NCI-H2171 (cell line): ENCODE measurements around the gene COTL1.

Source experiments
- DNase-seq: peaks from one replicate; lab custom pipeline; 2025; lab: John Stamatoyannopoulos, UW

The COTL1 gene

DNA sequence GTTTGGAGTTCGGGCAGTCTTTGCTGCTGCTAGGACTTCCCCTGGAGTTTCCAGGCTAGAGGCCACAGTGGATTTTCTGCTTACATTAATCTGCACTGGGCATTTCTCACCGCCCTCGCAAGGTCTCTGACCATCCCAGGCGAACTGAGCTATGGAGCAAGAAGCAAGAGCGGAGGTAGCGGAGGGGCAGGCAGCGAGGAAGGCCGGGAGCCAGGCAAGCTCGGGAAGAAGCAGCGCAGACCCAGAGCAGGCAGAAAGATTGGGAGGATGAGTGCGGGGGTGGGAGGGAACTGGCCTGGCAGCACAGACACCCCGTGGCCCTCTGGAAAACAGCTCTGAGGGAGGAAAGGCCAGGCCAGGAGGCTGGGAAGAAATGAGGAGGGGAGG, 3.8 kb downstream of the COTL1 start:
- DNase-seq: no peak

DNA sequence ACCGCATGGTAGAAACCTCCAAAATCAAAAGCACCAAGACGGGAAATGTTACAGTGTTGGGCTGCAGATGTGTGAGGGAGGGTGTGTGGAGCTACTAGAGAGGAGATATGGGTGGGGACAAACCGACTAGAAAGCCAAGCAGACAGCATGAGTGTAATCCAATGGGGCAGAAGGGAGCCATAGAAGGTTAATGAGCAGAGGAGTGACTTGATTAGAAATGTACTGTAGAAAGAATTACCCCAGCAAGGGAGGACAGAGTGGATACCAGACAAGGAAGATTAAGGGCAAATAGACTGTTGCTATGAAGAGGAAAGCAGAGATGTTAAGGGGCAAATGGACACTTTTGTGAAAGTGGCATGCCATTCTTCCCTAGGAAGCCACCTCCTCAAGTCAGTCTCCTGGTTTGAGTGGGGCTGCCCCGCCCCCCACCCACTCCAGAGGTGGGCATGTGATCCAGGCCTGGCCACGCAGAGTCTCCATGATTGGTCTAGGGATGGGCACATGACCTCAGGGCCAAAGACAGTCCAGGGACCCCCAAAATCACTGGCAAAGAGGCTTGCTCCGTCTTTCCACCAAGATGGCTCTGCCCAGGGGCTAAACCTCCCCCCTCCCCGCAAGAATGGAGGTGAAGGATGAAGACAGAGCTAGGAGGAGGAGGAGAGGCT, 4.3 kb downstream of the COTL1 start:
- DNase-seq: no peak

DNA sequence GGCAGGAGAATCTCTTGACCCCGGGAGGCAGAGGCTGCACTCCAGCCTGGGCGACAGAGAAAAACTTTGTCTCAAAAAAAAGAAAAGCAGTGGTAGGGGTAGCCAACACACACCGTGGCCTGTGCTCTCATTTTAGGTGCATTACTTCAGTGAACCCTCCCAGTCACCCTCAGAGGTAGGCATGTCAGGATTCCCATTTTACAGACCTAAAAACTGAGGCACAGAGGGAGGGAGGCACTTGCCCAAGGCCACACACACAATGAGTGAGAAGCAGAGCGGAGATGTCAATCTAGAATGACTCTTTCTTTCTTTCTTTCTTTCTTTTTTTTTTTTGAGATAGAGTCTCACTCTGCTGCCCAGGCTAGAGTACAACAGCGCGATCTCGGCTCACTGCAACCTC, 5.2 kb downstream of the COTL1 start:
- no peak for DNase-seq

DNA sequence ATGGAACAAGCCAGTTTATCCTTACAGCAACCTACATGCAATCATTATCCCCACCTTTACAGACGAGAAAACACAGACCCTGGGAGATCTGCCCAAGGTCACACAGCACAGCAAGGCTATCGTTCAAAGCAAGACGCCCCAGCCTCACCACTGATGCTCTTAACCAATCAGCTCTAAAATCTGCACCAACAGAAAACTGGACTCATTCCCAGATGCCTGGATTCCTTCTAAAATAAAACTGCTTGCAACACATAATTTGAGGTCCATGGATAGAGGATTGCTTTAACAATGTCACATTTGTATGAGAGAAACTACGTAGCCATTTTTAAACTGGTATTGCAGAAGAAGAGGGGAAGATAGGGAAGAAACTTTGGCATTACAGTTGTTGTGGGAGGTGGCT, 6.8 kb downstream of the COTL1 start:
- no peak for DNase-seq

DNA sequence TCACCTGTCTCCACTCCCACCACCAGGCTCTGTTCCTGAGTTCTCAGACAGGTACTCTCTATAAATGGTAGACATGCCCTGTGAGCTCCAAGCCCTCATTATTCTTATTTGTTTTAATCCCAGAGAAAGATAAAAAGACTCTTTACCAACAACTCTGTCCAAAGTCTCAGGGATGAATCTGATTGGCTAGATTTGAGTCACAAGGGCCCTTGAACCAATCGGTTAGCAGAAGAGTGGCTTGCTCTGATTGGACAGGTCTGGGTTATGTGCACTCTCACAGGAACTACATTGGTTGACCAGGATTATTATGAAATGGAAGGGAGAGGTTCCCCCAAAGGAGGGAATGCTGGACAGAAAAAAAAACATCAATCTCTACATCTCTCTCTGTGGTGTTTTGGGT, 7.5 kb downstream of the COTL1 start:
- no peak for DNase-seq

DNA sequence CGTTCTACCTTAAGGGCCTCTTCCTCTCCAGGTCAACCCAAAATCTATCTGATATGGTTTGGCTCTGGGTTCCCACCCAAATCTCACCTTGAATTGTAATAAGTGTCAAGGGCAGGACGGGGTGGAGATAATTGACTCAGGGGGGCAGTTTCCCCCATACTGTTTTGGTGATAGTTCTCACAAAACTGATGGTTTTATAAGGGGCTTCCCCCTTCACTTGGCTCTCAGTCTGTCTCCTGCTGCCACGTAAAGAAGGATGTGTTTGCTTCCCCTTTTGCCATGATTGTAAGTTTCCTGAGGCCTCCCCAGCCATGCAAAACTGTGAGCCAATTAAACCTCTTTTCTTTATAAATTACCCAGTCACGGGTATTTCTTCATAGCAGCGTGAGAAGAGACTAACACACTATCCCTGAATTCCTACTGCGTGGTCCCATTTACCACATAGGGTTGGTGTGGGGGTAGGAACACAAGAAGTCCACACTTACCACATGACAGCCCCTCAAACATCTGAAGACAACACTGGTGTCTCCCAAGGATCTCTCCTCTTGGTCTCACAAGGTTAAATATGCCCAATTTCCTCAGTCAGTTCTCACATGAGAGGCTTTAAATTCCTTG, 8.2 kb downstream of the COTL1 start:
- no peak for DNase-seq

DNA sequence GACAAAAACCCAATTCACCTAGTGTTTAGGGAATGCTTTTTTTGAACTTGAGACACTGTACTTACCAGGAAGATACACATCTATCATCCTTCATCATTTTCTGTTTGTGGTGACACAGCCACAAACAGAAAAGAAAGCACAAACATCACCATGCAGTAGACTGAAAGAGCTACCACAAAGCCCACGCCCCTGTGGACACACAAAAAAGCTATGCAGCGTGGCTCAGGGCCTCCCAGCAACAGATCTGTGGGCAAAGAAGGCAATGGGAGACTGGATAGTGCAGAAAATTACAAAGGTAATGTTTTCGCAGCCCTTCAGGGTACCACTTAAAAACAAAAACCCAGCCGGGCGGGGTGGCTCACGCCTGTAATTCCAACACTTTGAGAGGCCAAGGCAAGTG, 9.6 kb downstream of the COTL1 start:
- no peak for DNase-seq

DNA sequence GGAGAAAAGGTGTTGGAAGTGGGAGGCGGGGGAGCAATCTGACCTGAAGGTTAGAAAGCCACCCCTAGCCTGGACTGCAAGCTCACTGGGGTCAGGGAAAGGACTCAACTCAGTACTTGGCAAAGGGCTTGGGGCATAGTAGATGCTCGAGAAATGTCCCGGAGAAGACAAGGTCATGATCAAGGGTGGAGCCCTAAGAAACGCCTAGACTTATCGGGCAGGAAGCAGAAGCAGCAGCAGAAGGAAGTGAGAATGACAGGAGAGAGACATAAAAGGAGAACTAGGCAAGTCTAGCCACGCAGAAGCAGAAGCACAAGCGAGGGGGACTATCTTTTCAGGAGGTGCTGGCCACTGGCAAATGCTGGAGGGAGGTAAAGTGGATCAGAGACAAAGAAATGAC, 10.2 kb downstream of the COTL1 start:
- no peak for DNase-seq

DNA sequence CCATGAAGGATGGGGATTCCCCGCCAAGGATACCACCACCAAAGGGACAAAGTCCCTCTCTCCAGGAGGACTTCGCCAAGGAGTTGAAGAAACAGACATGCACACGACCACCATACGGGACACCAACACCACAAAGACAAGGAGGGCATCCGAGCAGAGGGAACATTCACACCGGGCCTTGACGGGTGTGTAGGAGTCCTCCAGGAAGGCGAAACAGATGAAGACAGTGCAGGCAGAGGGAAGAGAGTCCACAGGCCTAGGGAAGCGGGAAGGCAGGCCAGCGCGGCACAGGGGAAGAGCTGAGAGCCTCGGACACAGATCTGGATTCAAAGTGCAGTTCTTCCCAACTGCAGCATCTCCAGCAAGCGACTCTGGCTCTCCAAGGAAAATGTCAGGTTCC, 10.8 kb downstream of the COTL1 start:
- DNase-seq: no peak

DNA sequence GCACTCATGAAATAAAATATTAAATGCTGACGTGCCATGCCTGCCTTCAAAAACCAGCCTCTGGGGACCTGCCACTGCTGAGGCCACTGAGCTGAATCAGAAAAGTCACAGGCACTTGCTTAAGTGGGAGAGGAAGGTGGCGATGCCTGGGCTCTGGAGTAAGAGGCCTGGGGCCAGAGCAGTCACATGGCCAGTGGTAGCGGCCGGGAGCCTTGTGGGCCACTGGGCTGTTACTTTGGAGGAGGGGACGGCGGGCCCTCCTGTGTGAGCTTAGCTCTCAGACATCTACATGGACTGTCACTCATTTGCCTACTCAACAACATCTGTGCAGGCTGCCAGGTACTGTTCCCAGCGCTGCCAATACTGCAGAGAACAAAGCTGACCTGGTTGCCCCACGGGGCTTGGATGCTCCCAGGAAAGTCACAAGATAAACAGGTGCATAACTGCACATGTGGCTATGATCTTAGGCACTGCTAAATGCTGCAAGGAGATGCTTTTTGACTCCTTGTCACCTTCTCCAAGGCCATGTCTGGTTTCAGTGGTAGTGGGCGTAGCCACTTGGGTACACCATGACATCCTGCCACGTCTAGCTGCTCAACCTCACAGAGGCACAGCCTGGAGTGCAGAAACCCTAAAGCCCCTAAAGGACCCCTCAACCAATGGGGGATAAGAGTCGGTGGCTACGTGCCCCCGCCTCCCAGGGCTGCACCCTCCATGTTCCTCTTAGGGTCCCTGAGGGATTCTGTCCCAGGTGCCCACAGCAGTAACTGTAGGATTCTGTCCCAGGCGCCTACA, 11.6 kb downstream of the COTL1 start:
- DNase-seq: no peak

DNA sequence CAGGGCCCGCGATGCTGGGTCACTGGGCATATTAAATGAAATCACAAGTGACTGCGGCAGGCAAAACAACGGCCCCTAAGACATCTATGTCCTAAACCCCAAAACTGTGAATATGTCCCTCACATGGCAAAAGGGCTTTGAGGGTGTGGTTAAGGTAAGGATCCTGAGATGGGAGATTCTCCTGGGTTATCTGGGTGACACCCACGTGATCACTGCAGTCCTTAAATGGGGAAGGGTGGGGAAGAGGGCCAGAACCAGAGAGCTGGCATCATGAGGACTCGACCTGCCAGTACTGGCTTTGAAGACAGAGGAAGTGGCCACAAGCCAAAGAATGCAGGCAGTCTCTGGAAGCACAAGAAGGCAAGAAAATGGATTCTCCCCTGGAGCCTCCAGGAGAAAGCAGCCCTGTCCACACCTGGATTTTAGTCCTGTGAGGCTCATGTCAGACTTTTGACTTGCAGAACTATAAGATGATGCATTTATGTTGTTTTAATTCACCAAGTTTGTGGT, 12.5 kb downstream of the COTL1 start:
- no peak for DNase-seq

DNA sequence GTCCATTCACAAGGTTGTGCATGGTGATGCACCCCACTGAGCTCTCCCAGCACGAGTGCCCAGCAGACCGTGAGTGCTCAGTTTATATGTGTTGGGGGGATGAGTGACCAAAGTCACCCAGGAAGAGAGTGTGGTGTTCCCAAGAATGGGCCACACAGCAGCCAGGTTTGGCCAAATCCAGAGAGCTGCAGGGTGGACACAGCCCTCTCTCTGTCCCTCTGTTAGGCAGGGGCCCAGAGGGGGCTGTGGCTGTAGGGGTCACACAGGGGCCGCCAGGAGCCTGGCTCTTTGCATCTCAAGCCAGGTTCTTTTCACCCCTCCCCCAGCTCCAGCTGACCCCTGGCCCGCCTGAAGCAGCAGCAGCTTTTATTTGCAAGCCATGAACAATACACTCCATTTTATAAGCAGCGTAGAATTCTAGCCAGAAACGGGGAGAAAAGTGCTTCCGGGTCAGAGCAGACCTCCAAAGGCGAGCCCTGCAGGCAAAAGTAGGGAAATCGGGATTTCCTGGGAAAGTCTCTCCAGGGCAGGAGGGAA, 13.3 kb downstream of the COTL1 start:
- no peak for DNase-seq

DNA sequence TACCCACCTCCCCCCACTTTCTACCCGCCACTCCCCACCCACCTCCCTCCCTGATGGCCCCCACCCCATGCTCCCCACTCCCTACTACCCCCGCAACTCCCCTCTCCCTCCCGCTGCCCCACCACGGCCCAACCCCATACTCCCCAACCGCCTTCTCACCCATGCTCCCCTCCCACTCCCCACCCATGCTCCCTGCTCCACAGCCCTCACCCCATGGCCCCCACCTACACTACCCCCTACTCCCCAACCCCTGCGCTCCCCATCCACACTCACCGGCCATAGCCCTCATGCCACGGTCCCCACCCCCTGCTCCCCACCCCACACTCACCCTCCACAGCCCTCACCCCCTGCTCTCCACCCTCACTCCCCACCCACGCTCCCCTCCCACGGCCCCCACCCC, 13.9 kb downstream of the COTL1 start:
- no peak for DNase-seq

DNA sequence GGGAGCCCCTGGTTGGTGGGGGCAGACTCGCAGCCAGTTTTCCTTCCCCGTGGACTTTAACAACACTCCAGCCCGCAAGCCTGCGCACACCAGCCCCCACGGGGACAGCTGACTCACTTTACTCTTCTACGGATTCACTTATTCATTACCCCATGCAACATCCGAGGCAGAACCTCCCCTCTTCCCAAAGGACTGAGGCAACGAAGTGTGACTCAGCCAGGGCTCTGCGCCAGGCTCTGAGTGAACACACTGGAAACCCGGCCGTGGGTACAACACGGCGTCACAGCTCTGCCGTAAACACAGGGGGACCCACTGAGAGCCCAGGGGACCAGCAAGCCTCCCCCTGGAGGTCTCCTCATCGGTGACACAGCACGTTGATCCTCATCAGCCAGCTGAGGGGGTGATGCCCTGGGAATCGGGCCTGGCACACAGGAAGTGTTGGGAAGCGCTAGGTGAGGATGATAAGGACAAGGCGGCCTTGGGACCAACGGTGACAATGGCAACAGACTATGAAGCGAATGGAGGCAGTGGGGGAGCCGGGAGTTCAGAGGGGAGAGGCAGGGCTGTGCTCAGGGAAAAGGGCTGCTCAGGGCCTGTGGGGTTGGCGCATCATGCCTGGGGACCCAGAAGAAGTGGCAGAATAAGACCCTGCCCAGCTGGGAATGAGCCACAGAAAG, 14.6 kb downstream of the COTL1 start:
- DNase-seq: no peak

DNA sequence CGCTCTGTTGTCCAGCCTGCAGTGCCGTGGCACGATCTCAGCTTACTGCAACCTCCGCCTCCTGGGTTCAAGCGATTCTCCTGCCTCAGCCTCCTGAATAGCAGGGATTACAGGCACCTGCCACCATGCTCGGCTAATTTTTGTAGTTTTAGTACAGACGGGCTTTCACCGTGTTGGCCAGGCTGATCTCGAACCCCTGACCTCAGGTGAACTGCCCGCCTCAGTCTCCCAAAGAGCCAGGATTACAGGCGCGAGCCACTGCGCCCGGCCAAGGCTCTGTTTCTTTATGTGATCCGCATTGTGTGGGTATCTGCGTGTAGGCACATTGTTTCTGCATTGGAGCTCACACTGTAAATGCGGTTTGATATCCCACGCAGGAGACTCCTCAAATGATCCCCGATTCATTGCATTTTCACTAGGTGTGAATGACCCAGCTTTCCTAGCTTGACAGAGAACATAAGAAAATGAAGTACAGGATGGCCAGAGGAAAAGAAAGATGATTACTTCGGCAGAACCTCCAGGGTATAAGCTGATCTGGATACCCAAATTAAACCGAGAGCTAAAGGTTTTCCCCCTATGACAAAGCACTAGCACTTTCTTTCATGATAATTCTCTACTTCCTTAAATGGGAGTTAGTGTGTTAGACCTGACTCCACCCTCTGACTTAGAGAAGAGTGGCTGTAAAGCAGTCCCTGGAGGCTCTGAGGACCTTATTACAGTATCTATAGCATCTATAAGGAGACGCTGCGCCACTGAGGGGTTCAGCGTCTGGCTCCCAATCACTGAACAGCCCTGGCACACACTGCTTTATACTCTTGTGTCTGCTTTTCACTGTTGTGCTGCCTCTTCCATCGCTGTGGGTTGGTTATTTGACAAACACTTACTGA, 17.3 kb downstream of the COTL1 start:
- no peak for DNase-seq

DNA sequence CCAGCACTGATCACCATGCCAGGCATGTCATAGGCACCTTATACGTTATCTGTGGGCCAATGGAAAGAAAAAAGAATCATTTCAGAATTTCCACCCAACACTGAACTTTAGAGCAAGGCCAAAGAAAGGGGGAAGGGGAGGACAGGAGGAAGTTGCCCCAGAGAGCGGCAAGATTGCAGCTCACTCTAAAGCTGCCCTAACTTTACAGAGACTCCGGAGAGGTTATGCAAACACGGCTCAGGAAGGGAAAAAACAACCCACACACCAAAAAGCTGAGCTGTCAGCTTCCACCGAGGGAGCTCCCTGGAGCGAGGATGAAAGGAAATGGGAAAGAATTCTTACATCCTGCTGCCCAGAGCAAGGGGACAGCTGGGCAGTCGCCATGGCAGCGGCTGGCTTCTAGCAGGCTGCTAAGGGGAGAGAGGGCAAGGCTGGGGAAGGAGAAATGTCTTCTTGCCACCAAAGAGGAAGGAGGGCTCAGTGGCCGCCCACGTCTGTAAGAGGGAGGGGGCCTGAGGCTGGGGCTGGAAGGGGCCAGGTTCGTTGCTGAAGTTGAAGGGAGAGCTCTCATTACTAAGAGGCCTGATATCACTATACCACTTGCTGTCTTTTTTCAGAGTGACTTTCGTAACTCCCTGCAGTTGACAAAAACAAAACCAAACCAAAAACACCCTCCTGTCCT, 18.2 kb downstream of the COTL1 start:
- DNase-seq: no peak

DNA sequence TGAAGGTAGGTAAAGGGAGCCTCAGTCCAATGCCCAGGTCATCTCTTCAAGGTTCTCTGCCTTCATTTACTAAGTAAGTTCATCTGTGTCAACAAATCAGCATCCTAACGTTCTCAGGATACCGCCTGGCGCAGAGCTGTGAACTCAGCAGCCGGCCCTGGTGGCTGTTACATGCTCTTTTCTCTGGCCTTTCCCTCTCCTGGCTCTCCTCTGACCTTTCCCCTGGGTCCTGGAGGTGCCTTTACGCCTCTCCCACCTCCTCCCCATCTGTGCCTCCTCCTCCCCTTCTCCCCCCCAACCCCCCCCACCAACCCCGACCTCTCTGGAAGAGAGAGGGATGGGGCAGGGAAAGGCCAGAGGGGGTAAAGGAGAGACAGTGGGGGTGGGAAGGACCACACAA, 19.5 kb downstream of the COTL1 start:
- DNase-seq: no peak

DNA sequence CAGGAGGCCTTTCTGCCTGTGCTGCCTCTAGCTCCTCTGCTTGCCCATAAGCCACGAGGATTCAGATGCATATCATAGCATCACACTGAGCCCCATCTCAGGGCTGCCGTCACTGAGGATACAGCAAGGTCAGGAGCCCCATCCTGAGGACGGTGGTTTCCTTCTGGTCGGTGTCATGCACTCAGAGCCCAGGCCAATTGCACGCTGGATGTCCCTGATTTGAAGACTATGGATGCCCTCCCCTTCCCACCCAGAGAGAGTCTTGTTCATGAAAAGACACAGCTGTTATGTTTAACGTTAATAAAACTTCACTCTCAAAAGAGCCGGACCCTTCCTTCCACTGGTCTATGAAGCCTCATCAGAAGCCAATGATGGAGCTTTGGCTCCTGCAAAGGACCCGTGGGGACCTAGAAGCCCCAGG, 19.9 kb downstream of the COTL1 start:
- DNase-seq: no peak

DNA sequence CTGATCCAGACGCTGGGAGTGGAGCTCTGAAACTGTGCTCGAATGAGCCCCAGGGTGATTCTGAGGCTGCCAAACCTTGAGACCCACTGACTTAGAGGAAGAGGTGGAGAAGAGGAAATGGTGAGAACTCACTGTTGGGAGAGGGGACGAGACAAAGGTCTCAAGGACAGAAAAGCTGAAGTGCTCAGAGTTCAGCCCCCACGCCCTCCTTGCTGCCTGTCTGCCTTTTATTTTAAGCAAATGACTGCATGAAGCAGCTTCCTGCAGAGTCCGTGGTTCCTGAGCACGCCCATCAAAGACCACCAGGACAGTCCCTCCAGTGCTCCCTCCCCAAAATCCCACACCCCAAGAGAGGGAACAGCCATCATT, 20.4 kb downstream of the COTL1 start:
- no peak for DNase-seq

DNA sequence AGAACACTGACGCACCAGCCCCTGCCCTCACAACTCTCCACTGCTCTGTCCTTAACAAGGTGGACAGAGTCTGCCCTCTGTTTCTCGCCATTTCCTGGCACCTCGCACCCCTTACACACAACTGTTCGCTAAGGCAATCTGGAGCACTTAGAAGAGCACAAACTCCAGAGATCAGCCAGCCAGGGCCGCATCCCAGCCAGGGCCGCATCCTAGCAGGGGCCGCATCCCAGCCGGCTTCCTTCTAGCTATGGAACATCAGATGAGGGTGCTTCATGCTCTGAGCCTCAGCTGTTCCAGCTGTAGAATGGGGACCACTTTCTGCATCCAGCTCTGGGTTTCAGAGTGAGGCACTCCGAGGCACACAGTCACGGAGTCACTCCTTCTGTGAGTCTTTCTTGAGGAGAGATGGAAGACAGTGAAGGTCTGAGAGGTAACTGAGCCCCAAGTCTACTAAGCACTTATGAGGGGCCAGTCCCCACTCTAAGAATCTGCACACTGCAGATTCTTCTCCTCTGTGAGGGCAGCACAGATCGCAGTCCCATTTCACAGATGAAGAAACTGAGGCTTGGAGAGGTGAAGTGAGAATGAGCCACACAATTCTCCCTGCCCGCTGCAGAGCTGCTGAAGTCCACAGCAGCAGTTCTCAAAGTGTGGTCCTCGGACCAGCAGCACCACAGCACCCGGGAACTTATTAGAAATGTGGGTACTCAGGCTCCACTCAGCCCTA, 20.9 kb downstream of the COTL1 start:
- DNase-seq: no peak
